ENCODE data around the gene TMEM204.

DNA sequence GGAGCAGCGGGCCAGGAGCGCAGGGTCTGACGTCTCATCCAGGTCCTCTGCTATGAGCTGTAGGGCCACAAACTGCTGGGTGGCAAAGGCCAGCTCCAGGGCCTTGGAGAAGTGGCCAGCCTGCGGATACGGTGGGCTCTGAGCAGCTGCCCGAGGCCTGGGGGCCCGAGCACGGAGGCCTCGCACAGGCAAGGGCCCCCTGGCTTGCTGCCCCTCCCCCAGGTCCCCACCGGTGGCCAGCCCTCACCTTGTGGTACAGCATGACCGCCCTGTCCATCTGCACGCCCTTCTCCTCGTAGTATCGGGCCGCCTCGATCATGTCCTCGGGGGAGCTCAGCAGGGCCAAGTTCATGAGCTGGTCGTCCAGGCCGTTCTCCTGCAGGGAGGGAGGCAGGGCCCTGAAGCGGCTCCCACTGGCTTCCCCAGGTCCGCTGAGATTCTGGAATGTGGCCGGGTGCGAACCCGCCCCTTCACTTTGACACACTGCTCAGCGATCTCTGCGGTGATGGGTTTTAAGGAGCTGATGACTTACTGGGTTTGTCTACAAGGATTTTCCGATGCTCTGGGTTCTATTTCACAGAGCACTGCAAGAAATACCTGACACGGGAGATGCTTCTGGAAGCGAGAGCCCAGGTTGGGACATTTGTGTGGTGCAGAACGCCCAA is 9.8 kb upstream of the TMEM204 start:
- TF ChIP-seq CTCF (IDR thresholded peaks at IDR 0.05; ENCODE audit: poor library complexity, severe bottlenecking) (no peak), RAD21 (conservative IDR thresholded peaks at IDR 0.05) (no peak), MXI1 (conservative IDR thresholded peaks at IDR 0.05; ENCODE audit: poor library complexity, severe bottlenecking) (no peak), EZH2 (IDR thresholded peaks at IDR 0.05; ENCODE audit: borderline replicate concordance, insufficient read depth, low read length, poor library complexity, severe bottlenecking) (no peak), POLR2AphosphoS5 (IDR thresholded peaks at IDR 0.05) (no peak), EP300 (conservative IDR thresholded peaks at IDR 0.05; ENCODE audit: poor library complexity, severe bottlenecking) (no peak), TAF1 (IDR thresholded peaks at IDR 0.05; ENCODE audit: low read depth) (no peak)
- TF ChIP-seq, protein P1, sequence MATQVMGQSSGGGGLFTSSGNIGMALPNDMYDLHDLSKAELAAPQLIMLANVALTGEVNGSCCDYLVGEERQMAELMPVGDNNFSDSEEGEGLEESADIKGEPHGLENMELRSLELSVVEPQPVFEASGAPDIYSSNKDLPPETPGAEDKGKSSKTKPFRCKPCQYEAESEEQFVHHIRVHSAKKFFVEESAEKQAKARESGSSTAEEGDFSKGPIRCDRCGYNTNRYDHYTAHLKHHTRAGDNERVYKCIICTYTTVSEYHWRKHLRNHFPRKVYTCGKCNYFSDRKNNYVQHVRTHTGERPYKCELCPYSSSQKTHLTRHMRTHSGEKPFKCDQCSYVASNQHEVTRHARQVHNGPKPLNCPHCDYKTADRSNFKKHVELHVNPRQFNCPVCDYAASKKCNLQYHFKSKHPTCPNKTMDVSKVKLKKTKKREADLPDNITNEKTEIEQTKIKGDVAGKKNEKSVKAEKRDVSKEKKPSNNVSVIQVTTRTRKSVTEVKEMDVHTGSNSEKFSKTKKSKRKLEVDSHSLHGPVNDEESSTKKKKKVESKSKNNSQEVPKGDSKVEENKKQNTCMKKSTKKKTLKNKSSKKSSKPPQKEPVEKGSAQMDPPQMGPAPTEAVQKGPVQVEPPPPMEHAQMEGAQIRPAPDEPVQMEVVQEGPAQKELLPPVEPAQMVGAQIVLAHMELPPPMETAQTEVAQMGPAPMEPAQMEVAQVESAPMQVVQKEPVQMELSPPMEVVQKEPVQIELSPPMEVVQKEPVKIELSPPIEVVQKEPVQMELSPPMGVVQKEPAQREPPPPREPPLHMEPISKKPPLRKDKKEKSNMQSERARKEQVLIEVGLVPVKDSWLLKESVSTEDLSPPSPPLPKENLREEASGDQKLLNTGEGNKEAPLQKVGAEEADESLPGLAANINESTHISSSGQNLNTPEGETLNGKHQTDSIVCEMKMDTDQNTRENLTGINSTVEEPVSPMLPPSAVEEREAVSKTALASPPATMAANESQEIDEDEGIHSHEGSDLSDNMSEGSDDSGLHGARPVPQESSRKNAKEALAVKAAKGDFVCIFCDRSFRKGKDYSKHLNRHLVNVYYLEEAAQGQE (IDR thresholded peaks at IDR 0.05; ENCODE audit: borderline replicate concordance): no peak

All from neural cell (in vitro differentiated cells).